ENCODE results near the gene VPS72. TPM values are rescaled to one million over a fixed set of nuclear protein-coding genes. Genes with fewer than 3 reads are reported as not detected.

The VPS72 gene
- total RNA-seq, 1 experiment from 2014 or later: 103 TPM

DNA sequence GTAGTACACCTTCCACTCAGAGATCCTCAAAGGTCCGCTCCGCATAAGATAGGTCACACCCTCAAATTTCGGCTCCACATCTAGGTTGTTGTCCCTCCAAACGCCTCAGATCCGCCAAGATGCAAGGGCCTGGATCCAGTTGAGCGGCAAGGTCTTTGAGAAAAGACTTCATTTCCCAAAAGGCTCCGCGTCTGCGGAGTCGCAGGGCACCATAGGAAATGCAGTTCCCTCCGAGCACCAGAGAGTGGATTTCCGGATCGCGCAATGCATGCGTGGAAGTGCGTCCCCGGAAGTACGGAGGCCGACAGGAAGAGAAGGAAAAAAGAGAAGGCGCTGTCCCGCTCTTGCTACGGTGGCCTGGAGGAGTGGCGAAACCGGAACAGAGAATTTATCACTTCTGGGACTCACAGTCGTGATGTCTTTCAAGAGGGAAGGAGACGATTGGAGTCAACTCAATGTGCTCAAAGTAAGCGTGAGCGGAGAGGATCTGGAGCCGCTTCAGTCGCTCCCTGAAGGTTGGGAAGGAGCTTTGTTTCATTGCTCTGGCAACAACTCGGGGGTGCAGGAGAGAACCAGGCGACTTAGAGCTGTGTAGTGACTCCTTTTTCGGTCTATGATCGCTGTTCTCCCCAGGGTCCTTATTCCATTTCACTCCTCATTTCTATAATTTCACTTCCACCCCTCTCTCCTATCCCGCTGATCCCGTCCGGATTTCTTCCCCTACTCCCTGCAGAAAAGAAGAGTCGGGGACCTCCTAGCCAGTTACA lies 24.1 kb downstream of the VPS72 start, which contains the start of the genes LYSMD1 and SCNM1 (continued):
- TF ChIP-seq, protein P1, sequence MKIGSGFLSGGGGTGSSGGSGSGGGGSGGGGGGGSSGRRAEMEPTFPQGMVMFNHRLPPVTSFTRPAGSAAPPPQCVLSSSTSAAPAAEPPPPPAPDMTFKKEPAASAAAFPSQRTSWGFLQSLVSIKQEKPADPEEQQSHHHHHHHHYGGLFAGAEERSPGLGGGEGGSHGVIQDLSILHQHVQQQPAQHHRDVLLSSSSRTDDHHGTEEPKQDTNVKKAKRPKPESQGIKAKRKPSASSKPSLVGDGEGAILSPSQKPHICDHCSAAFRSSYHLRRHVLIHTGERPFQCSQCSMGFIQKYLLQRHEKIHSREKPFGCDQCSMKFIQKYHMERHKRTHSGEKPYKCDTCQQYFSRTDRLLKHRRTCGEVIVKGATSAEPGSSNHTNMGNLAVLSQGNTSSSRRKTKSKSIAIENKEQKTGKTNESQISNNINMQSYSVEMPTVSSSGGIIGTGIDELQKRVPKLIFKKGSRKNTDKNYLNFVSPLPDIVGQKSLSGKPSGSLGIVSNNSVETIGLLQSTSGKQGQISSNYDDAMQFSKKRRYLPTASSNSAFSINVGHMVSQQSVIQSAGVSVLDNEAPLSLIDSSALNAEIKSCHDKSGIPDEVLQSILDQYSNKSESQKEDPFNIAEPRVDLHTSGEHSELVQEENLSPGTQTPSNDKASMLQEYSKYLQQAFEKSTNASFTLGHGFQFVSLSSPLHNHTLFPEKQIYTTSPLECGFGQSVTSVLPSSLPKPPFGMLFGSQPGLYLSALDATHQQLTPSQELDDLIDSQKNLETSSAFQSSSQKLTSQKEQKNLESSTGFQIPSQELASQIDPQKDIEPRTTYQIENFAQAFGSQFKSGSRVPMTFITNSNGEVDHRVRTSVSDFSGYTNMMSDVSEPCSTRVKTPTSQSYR (CRISPR knock-in tag; IDR thresholded peaks at IDR 0.05): no peak
- TF ChIP-seq ELF4 (CRISPR knock-in tag; IDR thresholded peaks at IDR 0.05; ENCODE audit: low read depth) (no peak), NFE2L1 (CRISPR knock-in tag; IDR thresholded peaks at IDR 0.05) (no peak), OVOL2 (CRISPR knock-in tag; IDR thresholded peaks at IDR 0.05; ENCODE audit: borderline replicate concordance) (no peak), FOXP1 (CRISPR knock-in tag; IDR thresholded peaks at IDR 0.05; ENCODE audit: borderline replicate concordance) (no peak)
- TF ChIP-seq, protein P2, sequence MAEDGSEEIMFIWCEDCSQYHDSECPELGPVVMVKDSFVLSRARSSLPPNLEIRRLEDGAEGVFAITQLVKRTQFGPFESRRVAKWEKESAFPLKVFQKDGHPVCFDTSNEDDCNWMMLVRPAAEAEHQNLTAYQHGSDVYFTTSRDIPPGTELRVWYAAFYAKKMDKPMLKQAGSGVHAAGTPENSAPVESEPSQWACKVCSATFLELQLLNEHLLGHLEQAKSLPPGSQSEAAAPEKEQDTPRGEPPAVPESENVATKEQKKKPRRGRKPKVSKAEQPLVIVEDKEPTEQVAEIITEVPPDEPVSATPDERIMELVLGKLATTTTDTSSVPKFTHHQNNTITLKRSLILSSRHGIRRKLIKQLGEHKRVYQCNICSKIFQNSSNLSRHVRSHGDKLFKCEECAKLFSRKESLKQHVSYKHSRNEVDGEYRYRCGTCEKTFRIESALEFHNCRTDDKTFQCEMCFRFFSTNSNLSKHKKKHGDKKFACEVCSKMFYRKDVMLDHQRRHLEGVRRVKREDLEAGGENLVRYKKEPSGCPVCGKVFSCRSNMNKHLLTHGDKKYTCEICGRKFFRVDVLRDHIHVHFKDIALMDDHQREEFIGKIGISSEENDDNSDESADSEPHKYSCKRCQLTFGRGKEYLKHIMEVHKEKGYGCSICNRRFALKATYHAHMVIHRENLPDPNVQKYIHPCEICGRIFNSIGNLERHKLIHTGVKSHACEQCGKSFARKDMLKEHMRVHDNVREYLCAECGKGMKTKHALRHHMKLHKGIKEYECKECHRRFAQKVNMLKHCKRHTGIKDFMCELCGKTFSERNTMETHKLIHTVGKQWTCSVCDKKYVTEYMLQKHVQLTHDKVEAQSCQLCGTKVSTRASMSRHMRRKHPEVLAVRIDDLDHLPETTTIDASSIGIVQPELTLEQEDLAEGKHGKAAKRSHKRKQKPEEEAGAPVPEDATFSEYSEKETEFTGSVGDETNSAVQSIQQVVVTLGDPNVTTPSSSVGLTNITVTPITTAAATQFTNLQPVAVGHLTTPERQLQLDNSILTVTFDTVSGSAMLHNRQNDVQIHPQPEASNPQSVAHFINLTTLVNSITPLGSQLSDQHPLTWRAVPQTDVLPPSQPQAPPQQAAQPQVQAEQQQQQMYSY (CRISPR knock-in tag; IDR thresholded peaks at IDR 0.05): 0 out of 2 replicates have a peak, but pooled peaks have one; percentile 6

DNA sequence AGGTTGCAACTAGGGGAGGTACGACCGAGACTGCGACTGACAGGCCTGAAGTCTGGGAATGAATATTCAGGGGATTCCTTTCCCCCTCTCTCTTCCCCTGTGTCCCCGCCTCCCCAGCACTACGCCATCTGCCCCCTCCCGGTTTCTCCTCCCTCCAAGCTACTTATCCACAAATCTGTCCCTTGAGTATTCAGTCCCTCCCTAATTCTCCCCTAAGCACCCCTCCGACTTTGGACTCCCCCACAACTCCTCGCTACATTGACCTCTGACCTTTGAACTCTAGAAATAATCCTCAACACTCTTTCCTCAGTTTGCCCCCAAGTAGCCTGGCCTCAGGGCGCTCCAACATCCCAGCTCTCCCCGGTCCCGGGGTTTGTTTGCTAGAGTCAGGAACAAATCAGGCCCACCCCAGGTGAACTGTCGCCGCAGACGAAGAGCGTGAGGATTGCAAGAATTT lies 24.7 kb downstream of the VPS72 start:
- ChIA-PET POLR2A (interaction anchor here (0.6 to 1.3 kb wide), 6 partner anchors 20 to 105 kb away, joined by 3 to 4 read pairs (median 3); partner anchors contain the start of gene MLLT11), CTCF (interaction anchor here (0.5 to 4.1 kb wide), 13 partner anchors 8 to 627 kb away, joined by 3 to 39 read pairs (median 5); partner anchors contain the start of genes C1orf56, CDC42SE1, GABPB2 and MLLT11)
- ATAC-seq: peak; percentile 76

DNA sequence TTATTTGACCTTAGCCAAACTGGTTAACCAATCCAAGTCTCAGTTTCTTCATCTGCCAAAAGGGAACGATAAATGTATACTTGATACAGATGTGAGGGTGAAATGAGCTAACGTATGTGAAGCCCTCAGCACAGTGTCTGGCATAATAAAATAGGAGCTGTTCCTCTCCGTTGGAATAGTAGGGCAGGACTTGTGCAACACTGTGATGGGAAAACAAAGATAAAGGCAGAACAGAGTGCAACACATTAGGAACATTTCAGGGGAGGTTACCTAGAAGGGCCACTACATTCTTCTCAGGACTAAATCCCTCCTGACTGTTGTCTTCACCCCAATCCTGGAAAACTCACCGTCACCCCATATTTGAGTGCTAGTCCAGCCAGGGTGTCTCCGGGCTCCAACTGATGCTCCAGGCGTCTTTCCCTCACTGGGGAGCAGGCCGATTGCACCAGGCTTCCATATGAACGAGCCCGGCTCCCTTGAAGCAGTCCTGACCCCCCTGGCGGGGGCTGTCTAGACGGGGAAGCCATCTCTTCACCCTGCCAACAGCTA lies 25.2 kb downstream of the VPS72 start:
- H3K27me3 Mint-ChIP-seq (ENCODE audit: low read depth): no peaks in the 10 kb centered on the region; the same call in 1 of the 2 replicates
- H3K4me1 Mint-ChIP-seq: peaks cover 15% of the 10 kb centered on the region
- peak overlapping the region; percentile 99 for H3K4me3 Mint-ChIP-seq
- H3K27ac Mint-ChIP-seq: peak overlapping the region; percentile 50
- no peak for DNase-seq (ENCODE audit: low spot score)
- peaks cover 34% of the 10 kb centered on the region for H3K36me3 Mint-ChIP-seq
- ChIA-PET CTCF (interaction anchor here (0.5 to 4.1 kb wide), 13 partner anchors 8 to 627 kb away, joined by 3 to 39 read pairs (median 5); partner anchors contain the start of genes C1orf56, CDC42SE1, GABPB2 and MLLT11), POLR2A (interaction anchor here (0.6 to 1.3 kb wide), 6 partner anchors 20 to 105 kb away, joined by 3 to 4 read pairs (median 3); partner anchors contain the start of gene MLLT11)
- no peaks in the 10 kb centered on the region for H3K9me3 Mint-ChIP-seq
- ATAC-seq: no peak
- TF ChIP-seq ZSCAN18 (CRISPR knock-in tag; IDR thresholded peaks at IDR 0.05) (no peak), RELA (CRISPR knock-in tag; IDR thresholded peaks at IDR 0.05; ENCODE audit: borderline replicate concordance) (no peak), GRHL2 (CRISPR knock-in tag; IDR thresholded peaks at IDR 0.05; ENCODE audit: insufficient replicate concordance, severe bottlenecking) (no peak), ERG (CRISPR knock-in tag; IDR thresholded peaks at IDR 0.05) (no peak), ELF4 (CRISPR knock-in tag; IDR thresholded peaks at IDR 0.05; ENCODE audit: low read depth) (no peak), NR2C2 (CRISPR knock-in tag; IDR thresholded peaks at IDR 0.05) (no peak), FOXP1 (CRISPR knock-in tag; IDR thresholded peaks at IDR 0.05; ENCODE audit: borderline replicate concordance) (no peak), CREB1 (CRISPR knock-in tag; IDR thresholded peaks at IDR 0.05) (no peak)
- TF ChIP-seq, protein P3, sequence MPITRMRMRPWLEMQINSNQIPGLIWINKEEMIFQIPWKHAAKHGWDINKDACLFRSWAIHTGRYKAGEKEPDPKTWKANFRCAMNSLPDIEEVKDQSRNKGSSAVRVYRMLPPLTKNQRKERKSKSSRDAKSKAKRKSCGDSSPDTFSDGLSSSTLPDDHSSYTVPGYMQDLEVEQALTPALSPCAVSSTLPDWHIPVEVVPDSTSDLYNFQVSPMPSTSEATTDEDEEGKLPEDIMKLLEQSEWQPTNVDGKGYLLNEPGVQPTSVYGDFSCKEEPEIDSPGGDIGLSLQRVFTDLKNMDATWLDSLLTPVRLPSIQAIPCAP (CRISPR knock-in tag; IDR thresholded peaks at IDR 0.05): no peak

More for the DNA sequence above, 24.7 kb downstream of the VPS72 start:
- peaks cover 15% of the 10 kb centered on the region for H3K4me1 Mint-ChIP-seq
- peak; percentile 77 for DNase-seq (ENCODE audit: low spot score)
- H3K27ac Mint-ChIP-seq: peak overlapping the region; percentile 99
- H3K36me3 Mint-ChIP-seq: peaks cover 31% of the 10 kb centered on the region
- no peaks in the 10 kb centered on the region; the same call in 1 of the 2 replicates for H3K27me3 Mint-ChIP-seq (ENCODE audit: low read depth)
- H3K9me3 Mint-ChIP-seq: no peaks in the 10 kb centered on the region
- peak overlapping the region; percentile 99 for H3K4me3 Mint-ChIP-seq
- TF ChIP-seq NR2C2 (CRISPR knock-in tag; IDR thresholded peaks at IDR 0.05): peak; percentile 85
- TF ChIP-seq, protein P3 (CRISPR knock-in tag; IDR thresholded peaks at IDR 0.05): no peak
- TF ChIP-seq, protein P4, sequence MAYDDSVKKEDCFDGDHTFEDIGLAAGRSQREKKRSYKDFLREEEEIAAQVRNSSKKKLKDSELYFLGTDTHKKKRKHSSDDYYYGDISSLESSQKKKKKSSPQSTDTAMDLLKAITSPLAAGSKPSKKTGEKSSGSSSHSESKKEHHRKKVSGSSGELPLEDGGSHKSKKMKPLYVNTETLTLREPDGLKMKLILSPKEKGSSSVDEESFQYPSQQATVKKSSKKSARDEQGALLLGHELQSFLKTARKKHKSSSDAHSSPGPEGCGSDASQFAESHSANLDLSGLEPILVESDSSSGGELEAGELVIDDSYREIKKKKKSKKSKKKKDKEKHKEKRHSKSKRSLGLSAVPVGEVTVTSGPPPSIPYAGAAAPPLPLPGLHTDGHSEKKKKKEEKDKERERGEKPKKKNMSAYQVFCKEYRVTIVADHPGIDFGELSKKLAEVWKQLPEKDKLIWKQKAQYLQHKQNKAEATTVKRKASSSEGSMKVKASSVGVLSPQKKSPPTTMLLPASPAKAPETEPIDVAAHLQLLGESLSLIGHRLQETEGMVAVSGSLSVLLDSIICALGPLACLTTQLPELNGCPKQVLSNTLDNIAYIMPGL (CRISPR knock-in tag; IDR thresholded peaks at IDR 0.05): peak; percentile 59; the same call in 1 of the 2 replicates
